Fibroblast of skin of left quadriceps (primary cell): ENCODE measurements around the gene OR2J2.
"Not testable (repeated sequence)": the region's sequence is repeated elsewhere in the genome, so short reads cannot be mapped to it uniquely, and the experiment has no call there.

ENCODE experiments used
- DNase-seq, 2 experiments: peaks; one replicate each; pipeline ENCODE4 v3.0.0-alpha.2; 2013; ENCODE audit warnings: low read depth in 2 of 2

The OR2J2 gene

DNA sequence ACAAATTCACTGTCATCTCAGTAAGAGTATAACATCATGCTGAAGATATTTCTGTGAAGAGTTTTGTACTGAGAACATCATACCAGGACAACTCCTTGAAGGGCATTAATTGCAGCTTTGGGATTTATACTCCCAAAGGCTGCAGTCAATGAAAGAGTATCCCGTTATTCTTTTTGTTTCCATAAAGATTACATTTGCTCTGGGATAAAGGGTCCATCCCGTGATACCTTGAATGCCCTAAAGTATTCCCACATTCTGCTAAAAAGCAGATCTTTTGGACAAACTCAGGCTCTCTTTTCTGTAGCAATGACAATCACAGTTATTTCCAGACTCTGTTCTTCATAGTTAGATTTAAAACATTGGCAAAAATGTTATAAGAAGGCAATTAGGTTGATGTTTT is at the start of gene OR2J2:
Gene OR2J2, plus strand, starts transcription at position 301 of the 400 bp plus-strand sequence. CDS start 2,729 bp downstream, outside the sequence.
- DNase-seq = not testable (repeated sequence)

- DNase-seq = no peak
Measured at GRCh38 chr6:29129326-29130012, 41.2 kb upstream of the OR2J2 start.

- DNase-seq = no peak
Measured at GRCh38 chr6:29130644-29131043, 40.1 kb upstream of the OR2J2 start.

GRCh38 chr6:29131691-29132090 is 39.0 kb upstream of the OR2J2 start:
- no peak for DNase-seq

DNA sequence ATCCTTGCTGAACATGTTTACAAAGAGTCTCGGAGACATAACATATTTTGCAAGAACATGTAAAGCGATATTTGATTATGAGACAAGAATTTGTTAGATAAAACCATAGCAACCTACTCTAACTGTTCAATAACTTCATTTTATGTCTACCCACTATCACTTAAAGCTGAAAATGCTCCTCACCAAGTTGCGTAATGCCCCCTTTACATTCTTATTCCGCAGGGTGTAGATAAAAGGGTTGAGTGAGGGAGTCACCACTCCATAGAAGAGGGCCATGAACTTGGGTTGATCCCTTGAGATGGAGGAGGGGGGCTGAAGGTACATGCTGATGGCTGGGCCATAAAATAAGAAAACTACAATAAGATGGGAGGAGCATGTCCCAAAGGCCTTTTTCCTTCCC is 33.0 kb upstream of the OR2J2 start:
- DNase-seq = no peak

- DNase-seq = no peak
Measured at GRCh38 chr6:29141606-29142005, 29.1 kb upstream of the OR2J2 start.

DNA sequence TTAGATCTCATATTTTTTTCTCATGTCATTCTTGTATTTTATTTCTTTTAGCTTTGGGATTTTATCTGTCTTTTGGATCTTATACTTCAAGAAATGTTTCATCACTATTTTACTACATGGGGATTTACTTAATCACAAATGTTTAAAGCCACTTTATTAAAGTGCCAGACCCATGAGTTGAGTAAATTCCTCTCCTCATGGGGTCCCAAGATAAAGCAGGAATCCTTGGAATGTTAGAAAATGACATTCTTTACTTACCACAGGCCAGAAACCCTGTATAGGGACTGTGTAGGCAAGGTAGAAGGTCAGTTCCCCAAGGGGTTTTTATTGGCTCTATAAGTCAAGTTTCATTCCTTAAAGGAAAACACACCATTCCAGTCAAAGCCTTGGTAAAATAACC is 28.4 kb upstream of the OR2J2 start:
- no peak for DNase-seq

DNA sequence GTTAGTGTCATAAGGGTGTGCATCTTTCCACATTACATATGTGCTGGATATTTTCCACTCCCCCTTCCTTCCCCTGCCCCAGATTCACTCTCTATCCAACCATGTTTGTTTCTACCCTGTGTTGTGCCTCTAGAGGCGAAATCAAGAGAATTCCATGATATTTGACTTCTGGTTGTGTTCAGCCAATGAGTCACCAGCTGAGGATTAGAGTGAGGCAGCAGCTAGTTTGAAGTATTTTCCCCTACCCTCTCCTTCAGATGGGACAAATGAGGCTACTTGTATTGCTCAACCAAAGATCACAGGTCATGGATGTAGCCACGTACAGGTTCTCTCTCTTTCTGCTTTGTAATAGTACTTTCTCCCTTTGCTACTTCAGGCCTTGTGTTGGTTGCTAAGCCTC is 24.5 kb upstream of the OR2J2 start:
- no peak for DNase-seq

- no peak for DNase-seq
Measured at GRCh38 chr6:29147074-29147473, 23.6 kb upstream of the OR2J2 start.

GRCh38 chr6:29149444-29149843 is 21.3 kb upstream of the OR2J2 start:
- DNase-seq = not testable (repeated sequence)

GRCh38 chr6:29153083-29153482 is 17.6 kb upstream of the OR2J2 start:
- DNase-seq = no peak

DNA sequence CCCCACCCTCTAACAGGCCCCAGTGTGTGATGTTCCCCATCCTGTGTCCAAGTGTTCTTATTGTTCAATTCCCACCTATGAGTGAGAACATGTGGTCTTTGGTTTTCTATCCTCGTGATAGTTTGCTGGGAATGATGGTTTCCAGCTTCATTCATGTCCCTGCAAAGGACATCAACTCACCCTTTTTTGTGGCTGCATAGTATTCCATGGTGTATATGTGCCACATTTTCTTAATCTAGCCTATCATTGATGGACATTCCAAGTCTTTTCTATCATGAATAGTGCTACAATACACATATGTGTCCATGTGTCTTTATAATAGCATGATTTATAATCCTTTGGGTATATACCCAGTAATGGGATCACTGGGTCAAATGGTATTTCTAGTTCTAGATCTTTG is 15.5 kb upstream of the OR2J2 start:
- DNase-seq = not testable (repeated sequence)

DNA sequence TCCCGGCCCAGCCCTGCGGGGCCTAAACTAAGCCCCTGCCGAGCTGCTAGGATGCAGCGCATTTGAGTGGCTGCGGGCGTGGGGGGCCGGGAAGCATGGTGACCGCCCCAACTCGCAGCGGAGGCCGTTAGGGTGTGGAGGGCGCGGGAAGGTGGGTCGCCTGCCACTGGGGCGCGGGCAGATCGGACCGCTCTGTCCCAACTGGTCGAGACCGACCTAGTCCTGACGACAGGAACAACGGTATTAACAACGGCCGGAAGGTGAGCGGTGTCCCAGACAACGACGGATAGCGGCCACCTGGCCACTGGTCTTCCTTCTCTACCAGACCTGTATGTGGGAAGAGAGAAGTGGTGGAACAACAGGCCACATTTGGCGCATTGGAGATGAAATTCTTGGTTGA is 10.8 kb upstream of the OR2J2 start:
- DNase-seq = not testable (repeated sequence)

GRCh38 chr6:29165571-29165970 is 5.1 kb upstream of the OR2J2 start:
- DNase-seq = not testable (repeated sequence)

DNA sequence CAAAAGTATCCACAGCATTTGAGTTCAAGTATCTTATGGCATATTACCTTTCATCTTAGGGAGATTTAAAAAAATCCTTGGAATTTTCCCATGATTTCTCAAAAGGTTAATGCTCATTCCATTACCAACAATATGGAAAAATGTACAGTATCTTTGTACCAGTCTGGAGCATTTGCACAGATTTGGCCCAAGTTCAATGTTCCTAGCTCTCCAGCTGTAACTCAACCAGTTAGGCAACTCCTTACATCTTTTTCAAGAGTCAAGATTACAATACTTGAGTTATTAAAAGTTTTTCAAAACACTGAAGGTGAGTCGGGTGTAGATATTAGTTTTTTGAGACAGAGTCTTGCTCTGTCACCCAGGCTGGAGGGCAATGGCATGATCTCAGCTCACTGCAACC is 1.0 kb downstream of the OR2J2 start:
- no peak for DNase-seq

DNA sequence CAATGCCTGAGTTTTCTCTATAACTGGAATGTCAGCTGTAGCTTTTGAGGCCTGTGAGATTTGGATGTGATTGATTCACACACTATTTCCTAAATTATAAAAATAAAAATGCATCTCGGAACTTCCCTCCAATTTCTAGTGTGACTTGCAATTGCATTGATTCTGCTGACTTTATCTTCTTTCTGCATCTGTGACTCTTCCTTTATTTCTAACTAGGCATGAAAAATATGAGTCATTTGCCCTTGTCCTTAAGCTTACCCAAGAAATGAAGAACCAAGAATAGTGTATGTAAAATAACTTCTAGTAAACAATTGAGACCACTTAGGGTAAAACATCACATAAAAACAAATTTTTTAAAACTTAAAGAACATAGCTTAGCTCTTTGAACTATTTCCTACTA is 12.9 kb downstream of the OR2J2 start:
- DNase-seq = no peak

- DNase-seq = not testable (repeated sequence)
Measured at GRCh38 chr6:29188659-29189058, 18.0 kb downstream of the OR2J2 start.

DNA sequence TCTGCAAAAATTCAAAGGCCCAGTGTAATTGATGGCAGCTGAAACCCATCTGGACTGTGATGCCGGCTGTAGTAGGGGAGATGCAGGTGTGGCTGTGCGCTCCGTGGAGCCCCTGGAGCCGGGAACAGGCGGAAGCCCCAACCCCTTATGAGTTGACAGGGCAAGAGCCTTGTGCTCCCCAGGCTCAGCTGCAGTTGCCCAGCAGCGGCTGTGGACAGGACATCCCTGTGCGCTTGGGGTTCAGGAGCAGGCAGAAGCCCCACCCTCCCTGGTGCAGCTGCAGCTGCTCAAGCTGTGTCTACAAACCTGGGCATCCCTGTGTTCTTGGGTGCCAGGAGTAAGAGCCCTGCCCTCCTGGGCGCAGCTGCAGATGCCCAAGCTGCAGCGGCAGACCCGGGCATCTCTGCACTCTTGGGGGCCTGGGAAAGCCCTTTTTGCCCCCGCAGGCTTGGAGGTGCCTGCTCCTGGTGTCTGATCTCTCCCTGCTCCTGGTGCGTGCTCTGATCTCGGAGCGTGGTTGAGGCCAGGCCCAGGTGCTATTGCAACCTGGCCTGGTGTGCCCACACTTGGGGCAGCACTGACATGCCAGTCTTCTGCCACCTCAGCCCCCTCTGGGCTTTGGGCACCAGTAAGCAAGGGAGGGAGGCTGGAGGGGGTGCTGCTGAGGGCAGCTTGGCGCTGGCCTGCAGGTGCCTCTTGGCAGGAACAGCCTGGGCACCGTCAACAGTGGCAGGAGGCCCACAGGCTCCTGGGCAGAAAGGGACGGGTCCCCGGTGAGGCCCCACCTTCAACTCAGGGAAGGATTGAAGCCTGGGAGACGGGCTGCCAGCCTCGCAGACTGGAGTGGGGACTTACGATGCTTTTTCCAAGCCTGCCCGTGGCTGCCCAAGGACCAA is 30.3 kb downstream of the OR2J2 start:
- DNase-seq = no peak

DNA sequence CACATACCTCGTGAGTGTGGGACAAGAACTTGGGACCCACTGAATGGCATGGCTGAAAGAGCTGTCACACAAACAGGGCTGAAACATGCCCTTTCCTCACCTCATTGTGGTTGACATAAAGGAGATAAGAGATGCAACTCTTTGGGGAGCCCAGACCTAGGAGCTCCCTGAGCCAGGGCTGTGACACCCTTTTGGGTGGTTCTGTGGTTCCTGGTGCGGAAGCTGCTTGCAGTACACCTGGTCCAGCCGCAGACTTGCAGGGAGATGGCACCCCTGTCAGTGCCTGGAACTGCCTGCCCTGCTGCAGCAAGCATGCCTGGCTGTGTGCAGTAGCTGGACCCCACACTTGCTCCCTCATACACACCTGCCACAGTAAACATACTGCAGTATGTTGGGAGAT is 31.3 kb downstream of the OR2J2 start:
- DNase-seq = no peak

DNA sequence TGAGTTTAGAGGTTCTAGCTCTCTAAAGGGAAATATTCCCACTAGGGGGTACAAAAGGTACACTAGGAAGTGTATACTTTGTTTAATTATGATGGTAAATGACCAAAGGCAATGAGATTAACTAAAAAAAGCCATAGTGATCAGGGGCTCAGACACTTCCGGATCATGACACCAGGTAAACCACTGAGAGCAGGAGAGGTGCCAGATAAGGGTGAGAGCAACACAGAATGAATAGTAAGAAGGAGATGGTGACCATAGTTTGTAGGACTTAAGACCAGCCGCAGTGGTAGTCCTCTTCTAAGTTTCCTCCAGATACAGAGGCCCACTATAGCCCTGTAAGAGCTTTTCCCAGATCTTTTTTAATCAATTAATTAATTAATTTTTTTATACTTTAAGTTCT is 40.8 kb downstream of the OR2J2 start:
- DNase-seq = no peak

GRCh38 chr6:29216528-29216927 is 45.8 kb downstream of the OR2J2 start:
- no peak for DNase-seq

GRCh38 chr6:29217242-29217641 is 46.5 kb downstream of the OR2J2 start:
- not testable (repeated sequence) for DNase-seq

- DNase-seq = not testable (repeated sequence)
Measured at GRCh38 chr6:29218056-29218455, 47.3 kb downstream of the OR2J2 start.
